T-helper 1 cell (primary cell): ENCODE data around the gene SH3TC1.

Source experiments
- DNase-seq, 5 donors: peaks; one replicate each; pipeline ENCODE4 v3.0.0-alpha.2; 2012 to 2020

SH3TC1 gene

DNA sequence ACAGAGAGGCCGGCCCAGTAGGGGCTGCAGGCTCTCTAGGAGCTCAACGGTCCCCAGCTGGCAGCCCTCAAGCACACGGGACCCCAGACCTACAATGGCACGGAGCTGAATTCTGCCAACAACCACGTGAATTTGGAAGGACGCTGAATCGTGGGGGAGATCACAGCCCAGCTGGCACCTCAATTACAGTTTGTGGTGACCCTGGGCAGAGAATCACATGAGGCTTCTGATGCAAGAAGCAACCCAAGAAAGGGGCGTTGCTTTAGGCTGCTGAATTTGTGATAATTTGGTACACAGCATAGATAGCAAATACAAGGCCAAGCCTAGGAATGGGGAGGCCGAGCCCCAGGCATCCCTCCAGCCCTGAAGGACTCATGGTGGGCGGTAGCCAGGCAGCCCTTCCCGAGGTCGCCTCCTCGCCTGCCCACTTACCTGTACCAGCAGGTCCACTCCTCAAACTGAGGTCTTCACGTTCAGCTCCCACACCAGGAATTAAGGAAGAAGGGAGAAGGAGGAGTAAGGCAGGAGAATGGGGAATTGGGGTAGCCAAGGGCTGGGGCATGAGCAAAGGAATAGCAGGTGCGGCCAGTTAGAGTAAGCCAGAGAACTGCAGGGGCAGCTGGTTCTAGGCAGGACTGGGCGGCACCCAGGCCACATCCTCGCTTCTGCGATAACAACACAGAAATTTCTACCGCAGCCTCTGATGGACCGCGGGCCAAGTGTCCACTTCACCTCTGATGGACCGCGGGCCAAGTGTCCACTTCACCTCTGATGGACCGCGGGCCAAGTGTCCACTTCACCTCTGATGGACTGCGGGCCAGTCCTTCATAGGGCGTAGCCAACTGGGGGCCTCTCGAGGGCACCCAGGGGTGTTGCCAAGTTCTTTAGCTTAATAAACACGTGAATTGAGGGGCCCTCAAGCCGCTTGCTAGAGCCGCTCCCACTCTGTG, 47.1 kb downstream of the SH3TC1 start:
- no peak for DNase-seq

DNA sequence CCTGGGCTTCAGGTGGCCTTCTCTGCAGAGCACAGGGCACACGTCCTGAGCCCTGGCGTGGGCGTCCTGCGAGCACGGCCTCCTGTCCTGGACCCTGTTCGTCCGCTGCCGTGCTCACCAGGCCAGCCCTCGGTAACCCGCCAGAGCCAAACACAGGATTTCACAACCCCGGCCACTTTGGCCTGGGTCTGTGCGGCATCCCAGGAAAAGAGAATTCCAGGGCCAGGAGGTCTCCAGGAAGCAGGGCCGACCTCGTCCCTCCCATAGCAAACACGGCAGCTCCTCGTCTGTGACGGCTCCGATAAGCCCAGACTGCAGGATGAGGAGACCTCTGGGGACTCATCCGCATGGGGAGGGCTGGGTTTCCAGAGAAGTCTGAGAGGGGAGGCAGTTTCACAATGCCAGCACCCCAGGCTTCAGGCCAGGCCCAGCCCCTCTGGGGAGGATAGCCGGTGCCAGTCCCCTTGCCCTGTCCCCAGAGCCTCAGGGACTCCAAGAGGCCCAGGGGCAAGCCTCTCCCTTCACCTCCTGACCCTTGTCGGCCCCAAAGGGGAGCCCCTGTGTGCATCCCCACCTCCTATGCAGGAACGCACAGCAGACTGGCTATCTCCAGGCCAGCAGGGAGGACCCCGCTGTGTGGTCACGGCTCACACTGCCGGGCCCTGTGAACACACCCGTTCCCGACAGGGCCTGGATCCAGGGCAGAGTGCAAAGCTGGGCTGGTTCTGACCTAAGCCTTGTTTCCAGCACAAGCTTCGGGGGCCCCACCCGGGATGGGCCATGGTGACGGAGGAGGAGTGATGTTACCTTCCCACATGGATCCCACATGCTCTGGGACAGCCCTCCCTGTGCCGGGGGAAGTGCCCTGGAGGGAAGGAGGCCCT, 48.2 kb downstream of the SH3TC1 start:
- no peak for DNase-seq

GRCh38 chr4:8248091-8248490, 49.0 kb downstream of the SH3TC1 start:
- DNase-seq, result no peak

GRCh38 chr4:8250227-8250626, 51.1 kb downstream of the SH3TC1 start:
- DNase-seq, result no peak

DNA sequence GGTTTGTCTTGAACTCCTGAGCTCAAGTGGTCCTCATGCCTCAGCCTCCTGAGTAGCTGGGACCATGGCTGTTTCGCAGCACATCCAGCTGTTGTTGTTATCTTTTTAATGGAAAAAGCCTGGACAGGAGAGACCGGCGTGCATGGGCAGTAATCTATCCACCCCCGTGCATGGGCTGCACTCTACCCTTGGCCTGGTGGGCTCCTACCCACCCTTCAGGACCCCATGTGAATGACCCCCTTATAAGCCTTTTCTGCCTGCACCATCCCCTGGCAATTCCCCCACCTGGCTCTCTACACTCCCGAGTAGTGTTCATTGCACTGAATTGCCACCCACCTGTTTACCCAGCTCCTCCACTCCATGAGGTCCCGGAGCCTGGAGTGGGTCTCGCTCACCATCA, 51.5 kb downstream of the SH3TC1 start:
- DNase-seq, result no peak

DNA sequence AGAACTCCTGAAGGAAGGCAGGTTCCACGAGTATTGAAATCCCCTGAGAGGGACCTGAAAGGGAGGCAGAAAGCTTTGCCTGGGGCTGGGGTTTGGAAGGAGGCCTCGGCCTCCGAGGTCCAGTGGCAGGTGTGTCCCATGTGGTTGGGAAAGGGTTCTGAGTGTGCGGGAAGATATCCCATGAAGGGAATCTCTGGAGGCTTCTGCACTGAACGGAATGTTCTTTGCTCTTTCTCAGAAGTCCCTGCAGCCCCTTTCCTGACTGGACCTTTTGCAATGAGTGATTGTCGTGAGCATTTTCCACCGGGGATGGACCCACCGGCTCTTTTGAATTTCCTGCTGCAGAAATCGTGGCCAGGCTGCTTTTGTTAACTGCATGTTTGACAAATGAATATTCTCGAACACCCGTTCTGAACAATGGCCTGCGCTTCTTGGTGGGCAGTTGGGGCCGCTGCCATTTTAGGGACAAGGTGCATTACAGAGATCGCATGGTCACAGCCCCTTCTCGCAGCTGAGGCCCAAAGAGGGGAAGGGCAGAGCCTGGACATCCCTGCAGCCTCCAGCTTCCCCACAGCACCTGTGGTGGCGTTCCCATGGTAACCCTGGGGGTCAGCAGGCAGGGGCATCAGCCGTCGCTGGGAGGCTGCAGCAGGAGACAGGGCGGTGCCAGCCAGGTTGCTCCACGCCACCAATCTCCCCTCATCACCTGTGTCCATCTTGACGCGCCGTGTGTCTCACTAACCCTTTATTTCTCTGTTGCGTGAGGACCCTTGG, 52.2 kb downstream of the SH3TC1 start:
- DNase-seq, result no peak

GRCh38 chr4:8252301-8253173, 53.4 kb downstream of the SH3TC1 start:
- no peak for DNase-seq

GRCh38 chr4:8254076-8254475, 55.0 kb downstream of the SH3TC1 start:
- DNase-seq, result no peak

- DNase-seq, result no peak
Observed at GRCh38 chr4:8255698-8256441, 56.8 kb downstream of the SH3TC1 start.

GRCh38 chr4:8257854-8258253, 58.8 kb downstream of the SH3TC1 start:
- no peak for DNase-seq

GRCh38 chr4:8258552-8259212, 59.6 kb downstream of the SH3TC1 start:
- no peak for DNase-seq

GRCh38 chr4:8259743-8260430, 60.8 kb downstream of the SH3TC1 start:
- no peak for DNase-seq

- DNase-seq, result no peak
Observed at GRCh38 chr4:8260656-8261111, 61.6 kb downstream of the SH3TC1 start.

GRCh38 chr4:8261851-8262535, 62.9 kb downstream of the SH3TC1 start:
- no peak for DNase-seq

DNA sequence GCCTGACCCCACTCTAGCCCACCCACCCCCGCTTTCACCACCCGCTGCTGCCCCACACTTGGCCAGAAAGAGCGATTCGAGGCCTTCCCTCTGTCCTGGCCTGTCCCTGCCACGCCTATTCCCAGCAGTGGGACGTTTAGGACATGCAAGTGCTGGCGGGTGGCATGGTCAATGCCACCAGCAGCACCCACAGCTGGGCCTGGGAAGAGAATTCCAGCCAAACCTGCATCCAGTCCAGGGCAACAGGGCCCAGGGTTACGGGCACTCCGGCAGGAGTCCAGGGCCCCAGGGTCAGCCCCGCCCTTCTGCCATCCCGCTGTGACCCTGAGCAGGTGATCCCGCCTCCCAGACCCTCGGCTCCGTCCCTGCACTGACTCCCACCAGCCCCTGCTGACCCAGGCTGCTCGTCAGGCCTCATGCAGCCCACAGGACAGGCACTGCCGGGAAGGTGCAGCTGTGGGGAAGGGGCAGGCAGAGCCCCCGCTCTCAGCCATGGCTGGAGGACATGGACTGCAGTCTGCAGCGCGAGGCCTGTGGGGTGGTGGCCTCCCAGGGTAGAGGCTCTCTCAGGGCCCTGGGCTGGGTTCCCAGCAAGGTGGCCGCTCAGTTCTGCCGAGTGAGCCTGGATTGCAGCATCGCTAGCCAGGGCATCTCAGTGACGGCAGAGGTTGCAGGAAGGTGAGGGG, 63.7 kb downstream of the SH3TC1 start:
- no peak for DNase-seq

DNA sequence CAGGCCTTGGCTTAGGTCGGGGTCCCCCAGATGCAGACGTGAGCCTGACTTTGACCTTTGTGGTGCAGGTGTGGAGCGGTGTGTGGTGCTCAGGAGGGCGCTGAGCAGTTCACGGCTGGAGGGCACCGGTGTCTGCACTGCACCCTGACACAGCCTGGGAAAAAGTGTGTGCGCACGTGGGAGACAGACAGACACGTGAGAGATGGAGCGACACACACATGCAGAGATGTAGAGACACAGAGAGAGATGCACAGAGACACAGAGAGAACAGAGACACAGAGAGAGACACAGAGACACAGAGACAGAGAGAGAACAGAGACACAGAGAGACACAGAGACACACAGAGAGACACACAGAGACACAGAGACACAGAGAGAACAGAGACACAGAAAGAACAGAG, 64.3 kb downstream of the SH3TC1 start:
- DNase-seq, result no peak

DNA sequence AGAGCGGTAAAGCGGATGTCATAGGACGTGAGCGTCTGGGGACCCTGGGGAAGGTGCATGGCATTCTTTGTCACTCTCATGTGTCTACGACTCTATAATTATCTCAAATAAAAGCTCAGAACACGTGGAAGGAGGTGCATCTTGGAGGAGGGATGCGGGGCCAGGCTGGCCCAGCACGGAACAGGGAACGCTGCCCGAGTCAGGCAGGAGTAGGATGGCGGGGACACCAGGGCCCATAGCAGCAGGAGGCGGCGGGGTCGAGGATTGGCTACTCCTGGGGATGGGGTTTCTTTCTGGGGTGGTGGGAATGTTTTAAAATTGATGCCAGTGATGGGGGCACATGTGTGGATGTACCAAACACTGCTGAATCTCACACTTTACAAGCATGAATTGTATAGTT, 65.0 kb downstream of the SH3TC1 start:
- DNase-seq, result no peak

GRCh38 chr4:8265171-8265929, 66.3 kb downstream of the SH3TC1 start:
- no peak for DNase-seq
